Large intestine (tissue), 3 donors: Measurements from ENCODE around the gene ELFN1. TPM values are rescaled to one million over a fixed set of nuclear protein-coding genes. Genes with fewer than 3 reads are reported as not detected.

Experiments
- DNase-seq, 2 donors: peaks; one replicate each; pipeline versions ENCODE4 v3.0.0 to v3.0.0-alpha.2; 2013
- H3K27ac ChIP-seq: one replicate; pipeline ENCODE4 v1.5.1; 2013; ENCODE audit warnings: low read length
- H3K27me3 ChIP-seq: 2 replicates; pipeline ENCODE4 v1.6.1; 2013; ENCODE audit warnings: low read length; ENCODE audit not compliant: control insufficient read depth, insufficient read depth
- H3K36me3 ChIP-seq: 2 replicates; pipeline ENCODE4 v1.6.1; 2013; ENCODE audit warnings: low read length; ENCODE audit not compliant: control insufficient read depth, insufficient read depth
- H3K4me1 ChIP-seq: one replicate; pipeline ENCODE4 v1.6.1; 2013; ENCODE audit warnings: low read length; ENCODE audit not compliant: control insufficient read depth, insufficient read depth
- H3K4me3 ChIP-seq: one replicate; pipeline ENCODE4 v1.5.1; 2013; ENCODE audit warnings: low read length
- H3K9me3 ChIP-seq: one replicate; pipeline ENCODE4 v1.6.1; 2013; ENCODE audit warnings: mild to moderate bottlenecking, low read depth, low read length, moderate library complexity; ENCODE audit not compliant: control insufficient read depth
- WGBS: methylation state at CpG from one replicate; pipeline ENCODE4 v1.1.5; 2013; ENCODE audit warnings: low lambda C conversion rate; ENCODE audit not compliant: insufficient coverage; 5-methylcytosine and 5-hydroxymethylcytosine counted together
- polyA plus RNA-seq: library from polyadenylated mRNA; unstranded; fragments of 120-200 nt; gene quantifications from one replicate; pipeline ENCODE4 v1.2.1, GENCODE V29; 2013

Gene ELFN1
- polyA plus RNA-seq, 1 donor: 2.3 TPM

- no peaks in the 10 kb centered on the region for H3K4me1 ChIP-seq
- no peaks in the 10 kb centered on the region for H3K27me3 ChIP-seq
- H3K27ac ChIP-seq: no peak overlapping the region
- no peaks in the 10 kb centered on the region for H3K36me3 ChIP-seq
- WGBS: no CpG with 5 or more reads among the region's 24 CpGs
- H3K4me3 ChIP-seq: no peak overlapping the region
- H3K9me3 ChIP-seq: peaks cover 10% of the 10 kb centered on the region
- no peak for DNase-seq
Measured at GRCh38 chr7:1749864-1750466, 79.9 kb downstream of the ELFN1 start.

GRCh38 chr7:1750541-1751021, 80.5 kb downstream of the ELFN1 start:
- no CpG with 5 or more reads among the region's 23 CpGs for WGBS
- Histone ChIP-seq H3K36me3 (no peaks in the 10 kb centered on the region), H3K27me3 (no peaks in the 10 kb centered on the region), H3K27ac (no peak overlapping the region), H3K4me1 (no peaks in the 10 kb centered on the region), H3K9me3 (peaks cover 6% of the 10 kb centered on the region), H3K4me3 (no peak overlapping the region)
- no peak for DNase-seq

GRCh38 chr7:1752111-1752510, 82.0 kb downstream of the ELFN1 start:
- no peaks in the 10 kb centered on the region for H3K36me3 ChIP-seq
- H3K27me3 ChIP-seq: no peaks in the 10 kb centered on the region
- H3K4me1 ChIP-seq: no peaks in the 10 kb centered on the region
- no peaks in the 10 kb centered on the region for H3K9me3 ChIP-seq
- H3K4me3 ChIP-seq: no peak overlapping the region
- H3K27ac ChIP-seq: no peak overlapping the region
- DNase-seq: no peak
- WGBS: no CpG with 5 or more reads among the region's 9 CpGs

- 90% methylated on average over 2 of the region's 21 CpGs for WGBS
- Histone ChIP-seq H3K4me3 (no peak overlapping the region), H3K27ac (no peak overlapping the region), H3K9me3 (no peaks in the 10 kb centered on the region), H3K27me3 (peaks cover 3% of the 10 kb centered on the region), H3K4me1 (no peaks in the 10 kb centered on the region), H3K36me3 (no peaks in the 10 kb centered on the region)
- DNase-seq: no peak
Measured at GRCh38 chr7:1752771-1753563, 82.9 kb downstream of the ELFN1 start.

GRCh38 chr7:1753564-1753867, 83.4 kb downstream of the ELFN1 start:
- H3K9me3 ChIP-seq: peaks cover 3% of the 10 kb centered on the region
- DNase-seq: no peak
- no peak overlapping the region for H3K4me3 ChIP-seq
- H3K27ac ChIP-seq: no peak overlapping the region
- H3K27me3 ChIP-seq: peaks cover 7% of the 10 kb centered on the region
- H3K4me1 ChIP-seq: no peaks in the 10 kb centered on the region
- H3K36me3 ChIP-seq: no peaks in the 10 kb centered on the region
- 100% methylated on average over 2 of the region's 10 CpGs for WGBS

- Histone ChIP-seq H3K27ac (no peak overlapping the region), H3K27me3 (peaks cover 7% of the 10 kb centered on the region), H3K4me3 (no peak overlapping the region), H3K36me3 (no peaks in the 10 kb centered on the region), H3K4me1 (no peaks in the 10 kb centered on the region), H3K9me3 (peaks cover 4% of the 10 kb centered on the region)
- no CpG with 5 or more reads among the region's 5 CpGs for WGBS
- no peak for DNase-seq
Measured at GRCh38 chr7:1754345-1754908, 84.3 kb downstream of the ELFN1 start.

- Histone ChIP-seq H3K4me1 (no peaks in the 10 kb centered on the region), H3K9me3 (peaks cover 4% of the 10 kb centered on the region), H3K27ac (no peak overlapping the region), H3K27me3 (peaks cover 7% of the 10 kb centered on the region), H3K36me3 (no peaks in the 10 kb centered on the region), H3K4me3 (no peak overlapping the region)
- DNase-seq: no peak
- 90% methylated on average over 4 of the region's 12 CpGs for WGBS
Measured at GRCh38 chr7:1755783-1756625, 85.9 kb downstream of the ELFN1 start.

GRCh38 chr7:1757601-1758000, 87.5 kb downstream of the ELFN1 start:
- Histone ChIP-seq H3K27ac (no peak overlapping the region), H3K4me3 (no peak overlapping the region), H3K36me3 (no peaks in the 10 kb centered on the region), H3K9me3 (peaks cover 9% of the 10 kb centered on the region), H3K27me3 (peaks cover 7% of the 10 kb centered on the region), H3K4me1 (no peaks in the 10 kb centered on the region)
- DNase-seq: no peak
- no CpG with 5 or more reads among the region's 13 CpGs for WGBS

- Histone ChIP-seq H3K36me3 (no peaks in the 10 kb centered on the region), H3K4me3 (no peak overlapping the region), H3K27ac (no peak overlapping the region), H3K9me3 (peaks cover 9% of the 10 kb centered on the region), H3K27me3 (peaks cover 7% of the 10 kb centered on the region), H3K4me1 (no peaks in the 10 kb centered on the region)
- peak in 1 of 2 donors; percentile 16 for DNase-seq
- WGBS: no CpG with 5 or more reads among the region's 15 CpGs
Measured at GRCh38 chr7:1758028-1758858, 88.2 kb downstream of the ELFN1 start.
